Astrocyte (in vitro differentiated cells and primary cell): Measurements from ENCODE around the gene SH3GL3. TPM values are rescaled to one million over a fixed set of nuclear protein-coding genes. Genes with fewer than 3 reads are reported as not detected.

Source experiments
- DNase-seq: peaks from one replicate; pipeline ENCODE4 v3.0.0-alpha.2; 2010; ENCODE audit warnings: low read depth
- FAIRE-seq: peaks from 2 replicates; lab custom pipeline; 2011; peaks lifted over from hg19 to GRCh38; lab: Jason Lieb, UNC
- H2AFZ ChIP-seq: 2 replicates; pipeline ENCODE4 v1.6.0; 2012; ENCODE audit warnings: low read depth, low read length, inconsistent platforms
- H3K27ac ChIP-seq: 2 replicates; pipeline ENCODE4 v1.5.1; 2011; ENCODE audit warnings: low read depth, low read length, inconsistent platforms
- H3K27me3 ChIP-seq: 2 replicates; pipeline ENCODE4 v1.6.0; 2011; ENCODE audit warnings: low read length, inconsistent platforms; ENCODE audit not compliant: insufficient read depth
- H3K36me3 ChIP-seq: 2 replicates; pipeline ENCODE4 v1.5.1; 2011; ENCODE audit warnings: low read length, inconsistent platforms; ENCODE audit not compliant: insufficient read depth
- H3K4me1 ChIP-seq: 2 replicates; pipeline ENCODE4 v1.5.1; 2011; ENCODE audit warnings: low read length, inconsistent platforms; ENCODE audit not compliant: insufficient read depth
- H3K4me2 ChIP-seq: 2 replicates; pipeline ENCODE4 v1.6.0; 2012; ENCODE audit warnings: low read length, inconsistent platforms
- H3K4me3 ChIP-seq: 2 replicates; pipeline ENCODE4 v1.5.1; 2011; ENCODE audit warnings: low read depth, mild to moderate bottlenecking, low read length, inconsistent platforms; ENCODE audit not compliant: insufficient read depth
- H3K79me2 ChIP-seq: 2 replicates; pipeline ENCODE4 v1.6.0; 2012; ENCODE audit warnings: mild to moderate bottlenecking, low read length, inconsistent platforms; ENCODE audit not compliant: insufficient read depth
- H3K9ac ChIP-seq: 2 replicates; pipeline ENCODE4 v1.6.0; 2012; ENCODE audit warnings: mild to moderate bottlenecking, low read length, inconsistent platforms
- H3K9me3 ChIP-seq: 2 replicates; pipeline ENCODE4 v1.5.1; 2012; ENCODE audit warnings: low read depth, mild to moderate bottlenecking, low read length, inconsistent platforms; ENCODE audit not compliant: insufficient read depth
- H4K20me1 ChIP-seq: 2 replicates; pipeline ENCODE4 v1.6.0; 2012; ENCODE audit warnings: low read length, inconsistent platforms; ENCODE audit not compliant: insufficient read depth
- H3K27ac Mint-ChIP-seq: one replicate; pipeline ENCODE4 v1.8.0; 2021; ENCODE audit warnings: mild to moderate bottlenecking, mixed read lengths; ENCODE audit not compliant: unreplicated experiment
- H3K27me3 Mint-ChIP-seq: one replicate; pipeline ENCODE4 v1.8.0; 2021; ENCODE audit warnings: low read depth, mixed read lengths; ENCODE audit not compliant: unreplicated experiment
- H3K36me3 Mint-ChIP-seq: one replicate; pipeline ENCODE4 v1.8.0; 2021; ENCODE audit warnings: low read depth, mixed read lengths; ENCODE audit not compliant: unreplicated experiment
- H3K4me1 Mint-ChIP-seq: one replicate; pipeline ENCODE4 v1.8.0; 2021; ENCODE audit warnings: low read depth, mixed read lengths; ENCODE audit not compliant: unreplicated experiment
- H3K4me3 Mint-ChIP-seq: one replicate; pipeline ENCODE4 v1.8.0; 2021; ENCODE audit warnings: mild to moderate bottlenecking, moderate library complexity, mixed read lengths; ENCODE audit not compliant: unreplicated experiment
- H3K9me3 Mint-ChIP-seq: one replicate; pipeline ENCODE4 v1.8.0; 2021; ENCODE audit warnings: mild to moderate bottlenecking, mixed read lengths; ENCODE audit not compliant: unreplicated experiment
- CTCF ChIP-seq: IDR thresholded peaks from 2 replicates; pipeline ENCODE4 v1.5.1; 2011; ENCODE audit warnings: low read depth, mild to moderate bottlenecking, inconsistent platforms, low read length, moderate library complexity; ENCODE audit not compliant: insufficient read depth
- EZH2 ChIP-seq: IDR thresholded peaks from 2 replicates; pipeline ENCODE4 v1.6.1; 2012; ENCODE audit warnings: mild to moderate bottlenecking, low read length, inconsistent platforms; ENCODE audit not compliant: insufficient read depth
- total RNA-seq: library from RNA; stranded (reverse); gene quantifications from 2 replicates; pipeline ENCODE4 v1.2.1, GENCODE V29; 2021

SH3GL3 gene
- total RNA-seq, 1 donor from 2014 or later, result 2.7 TPM

GRCh38 chr15:83422081-83422480 is 25.1 kb upstream of the SH3GL3 start:
- no peak for TF ChIP-seq CTCF
- no peak for TF ChIP-seq EZH2

GRCh38 chr15:83422541-83422940 is 24.6 kb upstream of the SH3GL3 start:
- H4K20me1 ChIP-seq, result no peaks in the 10 kb centered on the region
- Mint-ChIP-seq H3K4me1 (no peaks in the 10 kb centered on the region), H3K4me3 (no peak overlapping the region), H3K27ac (no peak overlapping the region), H3K27me3 (peaks cover 20% of the 10 kb centered on the region), H3K36me3 (peaks cover 2% of the 10 kb centered on the region), H3K9me3 (peaks cover 2% of the 10 kb centered on the region)
- no peaks in the 10 kb centered on the region for H3K4me1 ChIP-seq
- H3K4me2 ChIP-seq, result no peak overlapping the region
- no peaks in the 10 kb centered on the region for H3K27me3 ChIP-seq
- DNase-seq, result no peak
- no peak overlapping the region for H3K4me3 ChIP-seq
- TF ChIP-seq CTCF, result no peak
- no peak for TF ChIP-seq EZH2
- H3K9ac ChIP-seq, result no peak overlapping the region
- no peaks in the 10 kb centered on the region for H3K9me3 ChIP-seq
- no peak overlapping the region for H2AFZ ChIP-seq
- FAIRE-seq, result no peak
- H3K79me2 ChIP-seq, result no peaks in the 10 kb centered on the region
- no peak overlapping the region for H3K27ac ChIP-seq
- no peaks in the 10 kb centered on the region for H3K36me3 ChIP-seq

More at GRCh38 chr15:83422081-83422480, 25.1 kb upstream of the SH3GL3 start:
- H3K36me3 Mint-ChIP-seq, result peaks cover 2% of the 10 kb centered on the region
- H3K9me3 Mint-ChIP-seq, result peaks cover 2% of the 10 kb centered on the region
- Histone ChIP-seq H3K4me2 (no peak overlapping the region), H3K79me2 (no peaks in the 10 kb centered on the region), H3K27me3 (no peaks in the 10 kb centered on the region), H3K4me3 (no peak overlapping the region), H2AFZ (no peak overlapping the region), H3K36me3 (no peaks in the 10 kb centered on the region), H3K4me1 (no peaks in the 10 kb centered on the region), H4K20me1 (no peaks in the 10 kb centered on the region), H3K27ac (no peak overlapping the region), H3K9me3 (no peaks in the 10 kb centered on the region), H3K9ac (no peak overlapping the region)
- no peak overlapping the region for H3K4me3 Mint-ChIP-seq
- H3K27ac Mint-ChIP-seq, result no peak overlapping the region
- H3K4me1 Mint-ChIP-seq, result no peaks in the 10 kb centered on the region
- DNase-seq (no peak), FAIRE-seq (no peak)
- peaks cover 20% of the 10 kb centered on the region for H3K27me3 Mint-ChIP-seq

DNA sequence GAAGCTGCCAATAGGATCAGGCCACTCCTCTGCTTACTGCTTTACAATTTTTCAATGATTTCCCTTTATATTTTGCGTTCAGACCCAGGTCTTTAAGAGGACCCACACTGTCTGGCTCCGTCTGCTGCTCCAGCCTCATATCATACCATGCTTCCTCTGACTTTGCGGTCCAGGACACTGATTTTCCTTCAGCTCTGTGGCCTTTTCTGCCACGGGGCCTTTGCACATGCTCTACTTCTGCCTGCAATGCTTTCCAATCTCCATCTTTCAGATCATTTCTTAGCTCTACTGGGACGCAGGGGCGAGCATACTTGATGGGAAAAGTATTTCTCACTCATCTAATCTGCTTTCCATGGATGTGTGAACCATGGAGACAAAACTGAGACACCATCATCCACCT is 23.0 kb upstream of the SH3GL3 start:
- no peaks in the 10 kb centered on the region for H3K36me3 ChIP-seq
- no peak overlapping the region for H3K9ac ChIP-seq
- peaks cover 5% of the 10 kb centered on the region for H3K9me3 Mint-ChIP-seq
- TF ChIP-seq EZH2 (no peak), CTCF (no peak)
- peaks cover 19% of the 10 kb centered on the region for H3K27me3 Mint-ChIP-seq
- no peak overlapping the region for H3K27ac Mint-ChIP-seq
- H3K4me1 ChIP-seq, result no peaks in the 10 kb centered on the region
- no peaks in the 10 kb centered on the region for H3K4me1 Mint-ChIP-seq
- H3K9me3 ChIP-seq, result no peaks in the 10 kb centered on the region
- FAIRE-seq (no peak), DNase-seq (no peak)
- no peaks in the 10 kb centered on the region for H3K79me2 ChIP-seq
- H4K20me1 ChIP-seq, result no peaks in the 10 kb centered on the region
- H3K27me3 ChIP-seq, result no peaks in the 10 kb centered on the region
- peaks cover 2% of the 10 kb centered on the region for H3K36me3 Mint-ChIP-seq
- no peak overlapping the region for H3K4me3 ChIP-seq
- no peak overlapping the region for H2AFZ ChIP-seq
- no peak overlapping the region for H3K4me2 ChIP-seq
- no peak overlapping the region for H3K27ac ChIP-seq
- no peak overlapping the region for H3K4me3 Mint-ChIP-seq
